ENCODE measurements around the gene SPIRE2. TPM values are rescaled to one million over a fixed set of nuclear protein-coding genes. Genes with fewer than 3 reads are reported as not detected.
"Not testable (repeated sequence)": the region's sequence is repeated elsewhere in the genome, so short reads cannot be mapped to it uniquely, and the experiment has no call there.

The SPIRE2 gene
- total RNA-seq, 1 donor from 2014 or later: 8.7 TPM

- DNase-seq (ENCODE audit: low spot score) (no peak), ATAC-seq (peak; percentile 33)
These were observed 35.7 kb downstream of the SPIRE2 start for GRCh38 chr16:89863741-89864526.

GRCh38 chr16:89864527-89864820 lies 36.2 kb downstream of the SPIRE2 start:
- DNase-seq (ENCODE audit: low spot score): no peak
- ATAC-seq: no peak

- no peak for ATAC-seq
These were observed 39.6 kb downstream of the SPIRE2 start for GRCh38 chr16:89867918-89868317.

GRCh38 chr16:89869911-89870310 lies 41.6 kb downstream of the SPIRE2 start:
- DNase-seq (ENCODE audit: low spot score): no peak

More at GRCh38 chr16:89867918-89868317, 39.6 kb downstream of the SPIRE2 start:
- DNase-seq (ENCODE audit: low spot score): no peak

GRCh38 chr16:89870440-89870839 lies 42.2 kb downstream of the SPIRE2 start:
- DNase-seq (ENCODE audit: low spot score): no peak
- ATAC-seq: no peak

More at GRCh38 chr16:89869911-89870310, 41.6 kb downstream of the SPIRE2 start:
- ATAC-seq: no peak

- DNase-seq (ENCODE audit: low spot score): no peak
- no peak for ATAC-seq
These were observed 43.6 kb downstream of the SPIRE2 start for GRCh38 chr16:89871895-89872294.

- DNase-seq (ENCODE audit: low spot score) (peak; percentile 83), ATAC-seq (peak; percentile 69)
These were observed 45.1 kb downstream of the SPIRE2 start, which contains the start of gene TCF25 for GRCh38 chr16:89873109-89873971. TCF25 (plus strand) TSS chr16:89873592; CDS start chr16:89873668, 76 bp downstream.

- DNase-seq (ENCODE audit: low spot score) (peak; percentile 97), ATAC-seq (peak; percentile 87)
These were observed 45.9 kb downstream of the SPIRE2 start for GRCh38 chr16:89873972-89874689.

- not testable (repeated sequence) for ATAC-seq; DNase-seq (ENCODE audit: low spot score)
These were observed 50.8 kb downstream of the SPIRE2 start for GRCh38 chr16:89879123-89879522.

GRCh38 chr16:89880477-89881367 lies 52.4 kb downstream of the SPIRE2 start:
- no peak for DNase-seq (ENCODE audit: low spot score)
- no peak for ATAC-seq

GRCh38 chr16:89881368-89881730 lies 53.1 kb downstream of the SPIRE2 start:
- ATAC-seq: no peak

GRCh38 chr16:89883346-89884040 lies 55.2 kb downstream of the SPIRE2 start:
- DNase-seq (ENCODE audit: low spot score) (no peak), ATAC-seq (no peak)

More at GRCh38 chr16:89881368-89881730, 53.1 kb downstream of the SPIRE2 start:
- DNase-seq (ENCODE audit: low spot score): no peak

- no peak for ATAC-seq
- no peak for DNase-seq (ENCODE audit: low spot score)
These were observed 55.8 kb downstream of the SPIRE2 start for GRCh38 chr16:89884041-89884421.

GRCh38 chr16:89887243-89887642 lies 59.0 kb downstream of the SPIRE2 start:
- ATAC-seq (no peak), DNase-seq (ENCODE audit: low spot score) (no peak)

- ATAC-seq (no peak), DNase-seq (ENCODE audit: low spot score) (no peak)
These were observed 61.9 kb downstream of the SPIRE2 start for GRCh38 chr16:89890200-89890599.

- ATAC-seq (no peak), DNase-seq (ENCODE audit: low spot score) (no peak)
These were observed 62.8 kb downstream of the SPIRE2 start for GRCh38 chr16:89890886-89891657.

GRCh38 chr16:89892055-89892630 lies 63.9 kb downstream of the SPIRE2 start:
- ATAC-seq (no peak), DNase-seq (ENCODE audit: low spot score) (no peak)

- DNase-seq (ENCODE audit: low spot score): no peak
- ATAC-seq: no peak
These were observed 64.4 kb downstream of the SPIRE2 start for GRCh38 chr16:89892635-89893034.
